NCI-H1092 (cell line): ENCODE measurements around the gene OVOL2.

Experiments
- DNase-seq: peaks from one replicate; lab custom pipeline; 2025; lab: John Stamatoyannopoulos, UW

Gene OVOL2

GRCh38 chr20:17976305-17976704, 81.4 kb downstream of the OVOL2 start:
- no peak for DNase-seq
